Tibial nerve (tissue), 4 donors: Measurements from ENCODE around the gene FGF18.

ENCODE experiments used
- EP300 ChIP-seq, 2 donors: sonication (generic); formaldehyde crosslinking; IDR thresholded peaks; one replicate each; pipeline ENCODE4 v1.6.1; 2017; ENCODE audit warnings: antibody characterized with exemption in 2 of 2, mild to moderate bottlenecking in 1 of 2
- POLR2A ChIP-seq, 2 donors: fragments of 450-650 bp; IDR thresholded peaks; one replicate each; pipeline ENCODE4 v1.6.1; 2017; ENCODE audit warnings: antibody characterized with exemption in 2 of 2, mild to moderate bottlenecking in 2 of 2, moderate library complexity in 2 of 2
- TF ChIP-seq, protein P1 (sequence below), 5 experiments: fragments of 200-600 bp in 3 of 5; fragments of 450-650 bp in 2 of 5; sonication (generic) in 3 of 5; IDR thresholded peaks; one replicate each; pipeline ENCODE4 v1.5.1; 2016 to 2019; ENCODE audit warnings: antibody characterized with exemption in 5 of 5, mild to moderate bottlenecking in 3 of 5, moderate library complexity in 2 of 5

DNA sequence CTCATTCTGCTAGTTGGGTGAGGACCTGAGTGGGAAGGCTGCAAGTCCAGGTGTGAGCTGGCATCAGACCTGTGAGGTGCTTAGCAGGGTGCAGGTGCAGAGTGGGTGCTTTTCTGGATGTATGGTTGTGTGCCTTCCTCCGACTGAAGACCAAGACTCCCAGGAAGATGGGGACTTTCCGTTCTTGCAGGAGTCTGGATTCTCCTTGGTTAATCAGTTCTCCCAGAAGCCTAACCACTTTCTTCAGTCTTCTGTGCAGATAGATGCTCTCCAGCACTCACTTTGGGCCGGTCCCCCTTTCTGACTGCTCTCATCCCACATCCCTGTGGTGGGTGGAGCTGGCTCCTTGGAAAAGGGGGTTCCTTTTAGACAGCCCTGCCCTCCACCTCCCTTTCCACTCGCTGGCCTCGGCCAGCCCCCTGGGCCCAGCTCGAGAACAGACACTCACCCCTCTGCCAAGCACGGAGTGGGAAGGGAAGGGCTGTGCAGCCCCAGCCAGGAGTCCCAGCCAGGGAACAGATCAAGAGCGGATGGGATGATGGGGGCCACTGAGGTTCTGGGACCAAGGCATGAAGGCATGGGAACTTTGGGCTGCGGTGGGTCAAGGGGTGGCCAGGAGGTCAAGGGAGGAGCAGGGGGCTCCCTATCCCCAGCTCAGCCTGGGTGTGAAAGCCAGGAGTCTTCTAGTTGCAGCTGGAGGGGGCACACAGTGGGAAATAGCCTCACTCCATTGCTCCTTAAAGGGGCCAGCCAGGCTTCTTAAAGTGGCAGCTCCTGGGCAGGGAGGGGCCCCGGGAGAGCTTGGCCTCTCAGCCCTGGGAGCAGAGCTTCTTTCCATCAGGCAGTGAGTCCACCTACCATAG is 62.4 kb downstream of the FGF18 start:
- TF ChIP-seq, protein P1, sequence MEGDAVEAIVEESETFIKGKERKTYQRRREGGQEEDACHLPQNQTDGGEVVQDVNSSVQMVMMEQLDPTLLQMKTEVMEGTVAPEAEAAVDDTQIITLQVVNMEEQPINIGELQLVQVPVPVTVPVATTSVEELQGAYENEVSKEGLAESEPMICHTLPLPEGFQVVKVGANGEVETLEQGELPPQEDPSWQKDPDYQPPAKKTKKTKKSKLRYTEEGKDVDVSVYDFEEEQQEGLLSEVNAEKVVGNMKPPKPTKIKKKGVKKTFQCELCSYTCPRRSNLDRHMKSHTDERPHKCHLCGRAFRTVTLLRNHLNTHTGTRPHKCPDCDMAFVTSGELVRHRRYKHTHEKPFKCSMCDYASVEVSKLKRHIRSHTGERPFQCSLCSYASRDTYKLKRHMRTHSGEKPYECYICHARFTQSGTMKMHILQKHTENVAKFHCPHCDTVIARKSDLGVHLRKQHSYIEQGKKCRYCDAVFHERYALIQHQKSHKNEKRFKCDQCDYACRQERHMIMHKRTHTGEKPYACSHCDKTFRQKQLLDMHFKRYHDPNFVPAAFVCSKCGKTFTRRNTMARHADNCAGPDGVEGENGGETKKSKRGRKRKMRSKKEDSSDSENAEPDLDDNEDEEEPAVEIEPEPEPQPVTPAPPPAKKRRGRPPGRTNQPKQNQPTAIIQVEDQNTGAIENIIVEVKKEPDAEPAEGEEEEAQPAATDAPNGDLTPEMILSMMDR (IDR thresholded peaks at IDR 0.05): no peak
- TF ChIP-seq POLR2A (IDR thresholded peaks at IDR 0.05) (no peak), EP300 (IDR thresholded peaks at IDR 0.05) (no peak)
